Pancreas (tissue), 10 donors: Measurements from ENCODE around the gene ADAD2. TPM values are rescaled to one million over a fixed set of nuclear protein-coding genes. Genes with fewer than 3 reads are reported as not detected.

Source experiments
- ATAC-seq, 4 donors: fragments of 200-7000 bp; cut with Tn5 transposase; one replicate each; pipeline versions ENCODE4 v1.8.0 to v1.9.1; 2020; ENCODE audit warnings: mild to moderate bottlenecking in 4 of 4, moderate library complexity in 4 of 4
- DNase-seq, 6 donors: peaks; one replicate each; pipeline ENCODE4 v3.0.0-alpha.2; 2020
- FAIRE-seq: peaks from 2 replicates; lab custom pipeline; 2012; peaks lifted over from hg19 to GRCh38; lab: Jason Lieb, UNC
- H3K27ac ChIP-seq, 4 donors: fragments of 200-600 bp; sonication (generic); 1 replicate in 3 of 4; 2 replicates in 1 of 4; pipeline versions ENCODE4 v1.5.0 to v1.8.0; 2020
- H3K27me3 ChIP-seq, 4 donors: fragments of 200-600 bp; one replicate each; pipeline ENCODE4 v1.8.0; 2021
- H3K36me3 ChIP-seq, 3 donors: fragments of 200-600 bp; sonication (generic) in 1 of 3; one replicate each; pipeline versions ENCODE4 v1.5.0 to v1.8.0; 2020 to 2021
- H3K4me1 ChIP-seq, 3 donors: fragments of 200-600 bp; one replicate each; pipeline ENCODE4 v1.8.0; 2021
- H3K4me3 ChIP-seq, 4 donors: fragments of 200-600 bp; sonication (generic) in 2 of 4; one replicate each; pipeline versions ENCODE4 v1.5.0 to v1.8.0; 2020 to 2021
- H3K9me3 ChIP-seq, 4 donors: fragments of 200-600 bp; one replicate each; pipeline ENCODE4 v1.8.0; 2021
- WGBS, 2 donors: extraction: QIAGEN DNeasy Blood & Tissue Kit; methylation state at CpG; one replicate each; pipeline ENCODE4 v1.1.7; 2013; 5-methylcytosine and 5-hydroxymethylcytosine counted together
- intact Hi-C, 3 donors: fragments of 100-400 bp; cut with DNase I; formaldehyde crosslinking; loops; one replicate each; pipeline versions ENCODE4 v1.11.1 to v1.14.2; 2022
- polyA plus RNA-seq, 2 donors: library from polyadenylated mRNA; stranded (reverse); fragments of 200-250 nt; gene quantifications; one replicate each; pipeline ENCODE4 v1.2.3, GENCODE V29; 2013
- total RNA-seq, 6 donors: library from RNA; stranded (reverse); fragmentation: NEBNext Ultra II Directional in 4 of 6; extraction: Animal tissue kit (Norgen Biotek cat#: 25700) in 4 of 6; gene quantifications; one replicate each; pipeline versions ENCODE4 v1.2.1 to v1.2.4, GENCODE V29; 2021 to 2023
- TF ChIP-seq, protein P1 (sequence below), 4 donors: fragments of 200-600 bp; sonication (generic) in 3 of 4; IDR thresholded peaks; one replicate each; pipeline versions ENCODE4 v1.5.0 to v1.8.0; 2021; ENCODE audit warnings: antibody characterized with exemption in 4 of 4
- donor health status: healthy with polysubstance abuse.
- donor health status: DM: no; HTN: no; CAD: no; lungs with moderate emphysema.
- donor health status: DM: no; HTN: no; CAD: no.
- donor health status: control.
- donor health status: control.
- donor health status: Bipolar disorder and iron deficiency.
- donor health status: DM: yes; HTN: yes; CAD: no.
- donor health status: DM: no; HTN: no; CAD: no.
- donor health status: DM: no; HTN: no; CAD: no.
- donor health status: DM: yes; HTN: yes; CAD: no.

ADAD2 gene
- total and polyA plus RNA-seq, 8 donors = 0.19 to 3.8 (median 1.3) TPM; not detected in 4

DNA sequence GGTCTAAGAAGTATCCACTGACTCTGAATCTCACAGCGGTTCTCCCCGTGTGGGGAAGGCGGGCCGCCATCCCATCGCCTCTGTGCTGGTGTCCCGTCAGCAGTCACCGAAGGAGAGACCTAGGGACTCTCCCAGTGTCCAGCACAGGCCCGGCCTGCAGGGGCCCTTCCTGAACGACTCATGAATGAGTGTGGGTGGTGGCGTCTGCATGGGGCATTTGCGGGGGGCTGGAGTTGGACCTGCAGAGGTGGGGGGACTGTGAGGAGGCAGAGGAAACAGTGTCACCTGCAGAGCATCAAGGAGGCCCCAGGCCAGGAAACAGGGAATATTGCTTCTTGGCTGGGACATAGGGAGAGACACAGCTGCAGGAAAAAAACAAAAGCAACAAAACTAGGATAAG lies 38.5 kb downstream of the ADAD2 start:
- no peak for FAIRE-seq
- no peak overlapping the region for H3K4me3 ChIP-seq
- TF ChIP-seq, protein P1, sequence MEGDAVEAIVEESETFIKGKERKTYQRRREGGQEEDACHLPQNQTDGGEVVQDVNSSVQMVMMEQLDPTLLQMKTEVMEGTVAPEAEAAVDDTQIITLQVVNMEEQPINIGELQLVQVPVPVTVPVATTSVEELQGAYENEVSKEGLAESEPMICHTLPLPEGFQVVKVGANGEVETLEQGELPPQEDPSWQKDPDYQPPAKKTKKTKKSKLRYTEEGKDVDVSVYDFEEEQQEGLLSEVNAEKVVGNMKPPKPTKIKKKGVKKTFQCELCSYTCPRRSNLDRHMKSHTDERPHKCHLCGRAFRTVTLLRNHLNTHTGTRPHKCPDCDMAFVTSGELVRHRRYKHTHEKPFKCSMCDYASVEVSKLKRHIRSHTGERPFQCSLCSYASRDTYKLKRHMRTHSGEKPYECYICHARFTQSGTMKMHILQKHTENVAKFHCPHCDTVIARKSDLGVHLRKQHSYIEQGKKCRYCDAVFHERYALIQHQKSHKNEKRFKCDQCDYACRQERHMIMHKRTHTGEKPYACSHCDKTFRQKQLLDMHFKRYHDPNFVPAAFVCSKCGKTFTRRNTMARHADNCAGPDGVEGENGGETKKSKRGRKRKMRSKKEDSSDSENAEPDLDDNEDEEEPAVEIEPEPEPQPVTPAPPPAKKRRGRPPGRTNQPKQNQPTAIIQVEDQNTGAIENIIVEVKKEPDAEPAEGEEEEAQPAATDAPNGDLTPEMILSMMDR (IDR thresholded peaks at IDR 0.05) = no peak
- no peak overlapping the region for H3K27ac ChIP-seq
- no peaks in the 10 kb centered on the region for H3K9me3 ChIP-seq
- intact Hi-C loops = no loop called here
- no peaks in the 10 kb centered on the region for H3K27me3 ChIP-seq
- H3K36me3 ChIP-seq = no peaks in the 10 kb centered on the region
- H3K4me1 ChIP-seq = no peaks in the 10 kb centered on the region
- 74 to 85% methylated on average over 11 of the region's 11 CpGs for WGBS, 2 donors
- no peak for ATAC-seq
- no peak for DNase-seq

- intact Hi-C loops = no loop called here
- whole genome bisulfite sequencing, 2 donors = 59 to 67% methylated on average over 5 of the region's 5 CpGs
- Histone ChIP-seq H3K27ac (no peak overlapping the region), H3K4me1 (no peaks in the 10 kb centered on the region), H3K27me3 (no peaks in the 10 kb centered on the region), H3K9me3 (no peaks in the 10 kb centered on the region), H3K36me3 (no peaks in the 10 kb centered on the region), H3K4me3 (no peak overlapping the region)
- TF ChIP-seq, protein P1 (IDR thresholded peaks at IDR 0.05) = no peak
- FAIRE-seq (no peak), DNase-seq (no peak), ATAC-seq (no peak)
Measured at GRCh38 chr16:84232060-84232459, 41.1 kb downstream of the ADAD2 start.

DNA sequence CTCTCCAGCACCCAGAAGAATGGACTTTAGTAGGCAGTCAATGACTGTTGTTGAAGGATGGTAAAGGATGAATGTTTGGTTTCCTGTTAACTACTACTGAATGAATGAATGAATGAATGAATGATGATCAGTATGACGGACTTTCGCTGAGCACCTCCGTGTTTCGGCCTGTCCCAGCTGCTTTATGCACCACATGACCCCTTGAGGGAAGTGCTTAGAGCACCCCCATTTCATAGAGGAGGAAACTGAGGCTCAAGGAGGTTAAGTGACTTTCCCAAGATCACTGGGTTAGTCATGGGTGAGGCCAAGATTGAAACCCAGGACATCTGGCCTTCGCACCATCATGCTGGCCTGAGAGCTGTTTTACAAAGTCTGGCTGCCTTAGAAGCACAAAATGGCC lies 42.0 kb downstream of the ADAD2 start:
- FAIRE-seq (no peak), ATAC-seq (no peak), DNase-seq (no peak)
- Histone ChIP-seq H3K27ac (no peak overlapping the region), H3K36me3 (no peaks in the 10 kb centered on the region), H3K4me1 (no peaks in the 10 kb centered on the region), H3K4me3 (no peak overlapping the region), H3K9me3 (no peaks in the 10 kb centered on the region), H3K27me3 (no peaks in the 10 kb centered on the region)
- intact Hi-C loops = no loop called here
- TF ChIP-seq, protein P1 (IDR thresholded peaks at IDR 0.05) = no peak
- WGBS, 2 donors = 73 to 83% methylated on average over 5 of the region's 5 CpGs

- Histone ChIP-seq H3K27me3 (no peaks in the 10 kb centered on the region), H3K36me3 (no peaks in the 10 kb centered on the region), H3K4me1 (no peaks in the 10 kb centered on the region), H3K27ac (no peak overlapping the region), H3K9me3 (no peaks in the 10 kb centered on the region), H3K4me3 (no peak overlapping the region)
- ATAC-seq = no peak
- TF ChIP-seq, protein P1 (IDR thresholded peaks at IDR 0.05) = no peak
- FAIRE-seq = no peak
- no peak for DNase-seq
- 57 to 83% methylated on average over 9 of the region's 9 CpGs for WGBS, 2 donors
- intact Hi-C loops = no loop called here
Measured at GRCh38 chr16:84233748-84234147, 42.8 kb downstream of the ADAD2 start.

GRCh38 chr16:84234321-84235241 lies 43.6 kb downstream of the ADAD2 start:
- Histone ChIP-seq H3K36me3 (no peaks in the 10 kb centered on the region), H3K4me1 (no peaks in the 10 kb centered on the region), H3K27me3 (no peaks in the 10 kb centered on the region), H3K9me3 (no peaks in the 10 kb centered on the region), H3K27ac (no peak overlapping the region), H3K4me3 (no peak overlapping the region)
- DNase-seq (no peak), ATAC-seq (no peak), FAIRE-seq (no peak)
- TF ChIP-seq, protein P1 (IDR thresholded peaks at IDR 0.05) = no peak
- intact Hi-C loops = no loop called here
- WGBS, 2 donors = 46 to 48% methylated on average over 21 of the region's 21 CpGs
